CD4-positive, alpha-beta T cell treated with Interleukin-15 for 1 hour (primary cell): ENCODE measurements around the gene KRT39.

Experiments
- DNase-seq: peaks from one replicate; pipeline ENCODE4 v3.0.0-alpha.2; 2020

The KRT39 gene

GRCh38 chr17:40978575-40979151 lies 11.9 kb upstream of the KRT39 start:
- no peak for DNase-seq

- DNase-seq, result no peak
Measured at GRCh38 chr17:40975516-40975915, 8.8 kb upstream of the KRT39 start.

GRCh38 chr17:40974366-40974765 lies 7.6 kb upstream of the KRT39 start:
- DNase-seq, result no peak

- DNase-seq, result no peak
Measured at GRCh38 chr17:40967582-40967981, 834 bp upstream of the KRT39 start.

- DNase-seq, result no peak
Measured at GRCh38 chr17:40963838-40964237, 2.9 kb downstream of the KRT39 start.

- DNase-seq, result no peak
Measured at GRCh38 chr17:40962059-40962561, 4.6 kb downstream of the KRT39 start.

- DNase-seq, result no peak
Measured at GRCh38 chr17:40961591-40961990, 5.2 kb downstream of the KRT39 start.

GRCh38 chr17:40960144-40960543 lies 6.6 kb downstream of the KRT39 start:
- DNase-seq, result no peak

- DNase-seq, result no peak
Measured at GRCh38 chr17:40958086-40958953, 8.4 kb downstream of the KRT39 start.

GRCh38 chr17:40956401-40957254 lies 10.1 kb downstream of the KRT39 start:
- DNase-seq, result no peak

- no peak for DNase-seq
Measured at GRCh38 chr17:40953881-40954280, 12.9 kb downstream of the KRT39 start.

GRCh38 chr17:40952661-40953060 lies 14.1 kb downstream of the KRT39 start:
- no peak for DNase-seq

- DNase-seq, result no peak
Measured at GRCh38 chr17:40952154-40952553, 14.6 kb downstream of the KRT39 start.

- no peak for DNase-seq
Measured at GRCh38 chr17:40951011-40951622, 15.6 kb downstream of the KRT39 start.

GRCh38 chr17:40950176-40950575 lies 16.6 kb downstream of the KRT39 start:
- no peak for DNase-seq

- no peak for DNase-seq
Measured at GRCh38 chr17:40949418-40949817, 17.3 kb downstream of the KRT39 start.

- DNase-seq, result no peak
Measured at GRCh38 chr17:40947929-40948328, 18.8 kb downstream of the KRT39 start.

- DNase-seq, result no peak
Measured at GRCh38 chr17:40945414-40945813, 21.3 kb downstream of the KRT39 start.

GRCh38 chr17:40944531-40944930 lies 22.2 kb downstream of the KRT39 start:
- DNase-seq, result no peak

GRCh38 chr17:40942553-40942952 lies 24.2 kb downstream of the KRT39 start:
- DNase-seq, result no peak

- DNase-seq, result no peak
Measured at GRCh38 chr17:40940266-40940665, 26.5 kb downstream of the KRT39 start.

GRCh38 chr17:40938981-40939380 lies 27.8 kb downstream of the KRT39 start:
- DNase-seq, result no peak

- no peak for DNase-seq
Measured at GRCh38 chr17:40937384-40937819, 29.3 kb downstream of the KRT39 start, which contains the start of gene KRT23. KRT23 (minus strand) TSS chr17:40937646; CDS start chr17:40936603, 1,043 bp downstream.
